Stomach smooth muscle (tissue), 2 donors: ENCODE data around the gene HLA-A.
"Not testable (repeated sequence)": the region's sequence is repeated elsewhere in the genome, so short reads cannot be mapped to it uniquely, and the experiment has no call there.

ENCODE experiments used
- H3K27ac ChIP-seq: one replicate; pipeline ENCODE4 v1.7.0; 2013; ENCODE audit warnings: mild to moderate bottlenecking, low read length, inconsistent platforms
- H3K27me3 ChIP-seq, 2 donors: one replicate each; pipeline ENCODE4 v1.7.0; 2013; ENCODE audit warnings: low read length in 2 of 2; ENCODE audit not compliant: insufficient read depth in 2 of 2, control insufficient read depth in 1 of 2
- H3K36me3 ChIP-seq, 2 donors: one replicate each; pipeline ENCODE4 v1.7.0; 2013; ENCODE audit warnings: low read length in 2 of 2; ENCODE audit not compliant: control insufficient read depth in 2 of 2, insufficient read depth in 2 of 2
- H3K4me1 ChIP-seq: one replicate; pipeline ENCODE4 v1.7.0; 2013; ENCODE audit warnings: low read length; ENCODE audit not compliant: control insufficient read depth, insufficient read depth
- H3K4me3 ChIP-seq, 2 donors: one replicate each; pipeline ENCODE4 v1.7.0; 2013; ENCODE audit warnings: low read length in 2 of 2
- H3K9ac ChIP-seq, 2 donors: one replicate each; pipeline ENCODE4 v1.7.0; 2013; ENCODE audit warnings: low read length in 2 of 2, mild to moderate bottlenecking in 1 of 2
- H3K9me3 ChIP-seq, 2 donors: one replicate each; pipeline ENCODE4 v1.7.0; 2013; ENCODE audit warnings: low read length in 2 of 2; ENCODE audit not compliant: control insufficient read depth in 2 of 2
- donor health status: healthy.
- donor health status: Pancreatic carcinoma.

Gene HLA-A

DNA sequence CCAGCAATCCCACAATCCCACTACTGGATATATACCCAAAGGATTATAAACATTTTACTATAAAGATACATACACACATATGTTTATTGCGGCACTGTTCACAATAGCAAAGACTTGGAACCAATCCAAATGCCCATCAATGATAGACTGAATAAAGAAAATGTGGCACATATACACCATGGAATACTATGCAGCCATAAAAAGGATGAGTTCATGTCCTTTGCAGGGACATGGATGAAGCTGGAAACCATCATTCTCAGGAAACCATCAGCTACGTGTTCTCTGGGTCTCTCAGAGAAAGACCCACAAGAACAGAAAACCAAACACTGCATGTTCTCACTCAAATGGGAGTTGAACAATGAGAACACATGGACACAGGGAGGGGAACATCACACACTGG is 21.4 kb downstream of the HLA-A start:
- H3K4me3 ChIP-seq, H3K9ac ChIP-seq, H3K9me3 ChIP-seq, H3K36me3 ChIP-seq, H3K27me3 ChIP-seq, H3K27ac ChIP-seq: not testable (repeated sequence)
- peaks cover 16% of the 10 kb centered on the region for H3K4me1 ChIP-seq

GRCh38 chr6:29964518-29964886 is 22.2 kb downstream of the HLA-A start:
- Histone ChIP-seq H3K4me3 (peak overlapping the region; percentile 34 to 68), H3K4me1 (peaks cover 16% of the 10 kb centered on the region), H3K27me3 (no peaks in the 10 kb centered on the region), H3K9ac (peak overlapping the region; percentile 33 to 65), H3K9me3 (no peaks in the 10 kb centered on the region), H3K27ac (peak overlapping the region; percentile 72), H3K36me3 (no peaks in the 10 kb centered on the region)

GRCh38 chr6:29964887-29965562 is 22.7 kb downstream of the HLA-A start:
- Histone ChIP-seq H3K36me3 (no peaks in the 10 kb centered on the region), H3K27me3 (no peaks in the 10 kb centered on the region), H3K27ac (peak overlapping the region; percentile 72), H3K4me1 (peaks cover 16% of the 10 kb centered on the region), H3K9me3 (no peaks in the 10 kb centered on the region), H3K9ac (peak overlapping the region; percentile 33 to 65), H3K4me3 (peak overlapping the region; percentile 34 to 68)

- Histone ChIP-seq H3K9me3 (no peaks in the 10 kb centered on the region), H3K9ac (peak overlapping the region; percentile 59 to 65), H3K27ac (peak overlapping the region; percentile 72), H3K36me3 (no peaks in the 10 kb centered on the region), H3K4me1 (peaks cover 16% of the 10 kb centered on the region), H3K27me3 (no peaks in the 10 kb centered on the region), H3K4me3 (peak overlapping the region; percentile 34 to 68)
Observed at GRCh38 chr6:29965563-29965872, 23.2 kb downstream of the HLA-A start.

GRCh38 chr6:29965873-29966601 is 23.7 kb downstream of the HLA-A start:
- Histone ChIP-seq H3K27me3 (no peaks in the 10 kb centered on the region), H3K9ac (peak overlapping the region; percentile 59 to 60), H3K4me3 (peak overlapping the region; percentile 46 to 68), H3K9me3 (no peaks in the 10 kb centered on the region), H3K27ac (peak overlapping the region; percentile 72), H3K4me1 (peaks cover 16% of the 10 kb centered on the region), H3K36me3 (no peaks in the 10 kb centered on the region)

GRCh38 chr6:29967379-29968010 is 25.2 kb downstream of the HLA-A start:
- Histone ChIP-seq H3K4me3 (no peak overlapping the region), H3K4me1 (peaks cover 16% of the 10 kb centered on the region), H3K27me3 (no peaks in the 10 kb centered on the region), H3K9ac (no peak overlapping the region), H3K36me3 (no peaks in the 10 kb centered on the region), H3K9me3 (no peaks in the 10 kb centered on the region), H3K27ac (no peak overlapping the region)

- no peaks in the 10 kb centered on the region for H3K27me3 ChIP-seq
- H3K27ac ChIP-seq = no peak overlapping the region
- H3K36me3 ChIP-seq = no peaks in the 10 kb centered on the region
- H3K4me1 ChIP-seq = peaks cover 16% of the 10 kb centered on the region
- no peak overlapping the region for H3K9ac ChIP-seq
- H3K9me3 ChIP-seq = no peaks in the 10 kb centered on the region
- no peak overlapping the region for H3K4me3 ChIP-seq
Observed at GRCh38 chr6:29968130-29968529, 25.8 kb downstream of the HLA-A start.

DNA sequence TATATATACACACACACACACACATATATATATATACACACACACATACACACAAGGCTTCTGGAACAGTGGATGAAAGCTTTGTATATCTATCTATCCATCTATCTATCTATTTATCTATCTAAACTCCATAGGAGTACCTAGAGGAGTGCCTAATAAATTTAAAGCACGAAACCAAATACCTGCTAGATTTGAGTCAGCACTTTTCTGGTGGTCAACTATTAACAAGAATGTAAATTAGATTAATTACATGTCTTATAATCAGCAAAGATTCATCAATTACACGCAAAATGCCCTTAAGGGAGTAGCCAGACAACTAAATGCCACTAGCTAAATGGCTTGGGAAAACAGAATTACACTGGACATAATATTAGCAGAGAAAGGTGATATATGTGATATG is 26.6 kb downstream of the HLA-A start:
- Histone ChIP-seq H3K9me3 (no peaks in the 10 kb centered on the region), H3K27ac (no peak overlapping the region)

DNA sequence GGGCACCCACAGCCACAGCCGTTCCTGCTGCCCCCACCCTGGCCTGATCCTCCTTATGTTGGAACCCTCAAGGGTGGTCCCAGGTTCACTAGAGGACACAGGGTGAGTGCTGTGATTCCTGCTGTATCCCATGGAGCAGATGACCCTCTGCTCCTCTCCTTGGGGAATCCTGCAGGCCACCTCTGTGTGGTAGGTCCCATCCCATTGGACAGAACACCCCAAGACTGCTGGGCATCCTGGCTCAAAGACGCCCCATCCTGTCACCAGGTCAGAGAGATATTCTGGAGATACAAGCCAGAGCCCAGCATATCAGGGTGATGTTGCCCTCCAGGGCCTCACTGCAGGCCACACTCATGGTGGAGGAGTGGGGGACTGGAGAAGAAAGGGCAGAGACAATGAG is 28.4 kb downstream of the HLA-A start:
- Histone ChIP-seq H3K27ac (no peak overlapping the region), H3K9ac (no peak overlapping the region), H3K4me3 (no peak overlapping the region), H3K27me3 (peaks cover 0 to 2% of the 10 kb centered on the region in 2 donors), H3K36me3 (no peaks in the 10 kb centered on the region), H3K4me1 (peaks cover 16% of the 10 kb centered on the region), H3K9me3 (no peaks in the 10 kb centered on the region)

More for the DNA sequence above, 26.6 kb downstream of the HLA-A start:
- Histone ChIP-seq H3K4me1 (peaks cover 16% of the 10 kb centered on the region), H3K9ac (no peak overlapping the region), H3K4me3 (no peak overlapping the region), H3K27me3 (no peaks in the 10 kb centered on the region), H3K36me3 (no peaks in the 10 kb centered on the region)

DNA sequence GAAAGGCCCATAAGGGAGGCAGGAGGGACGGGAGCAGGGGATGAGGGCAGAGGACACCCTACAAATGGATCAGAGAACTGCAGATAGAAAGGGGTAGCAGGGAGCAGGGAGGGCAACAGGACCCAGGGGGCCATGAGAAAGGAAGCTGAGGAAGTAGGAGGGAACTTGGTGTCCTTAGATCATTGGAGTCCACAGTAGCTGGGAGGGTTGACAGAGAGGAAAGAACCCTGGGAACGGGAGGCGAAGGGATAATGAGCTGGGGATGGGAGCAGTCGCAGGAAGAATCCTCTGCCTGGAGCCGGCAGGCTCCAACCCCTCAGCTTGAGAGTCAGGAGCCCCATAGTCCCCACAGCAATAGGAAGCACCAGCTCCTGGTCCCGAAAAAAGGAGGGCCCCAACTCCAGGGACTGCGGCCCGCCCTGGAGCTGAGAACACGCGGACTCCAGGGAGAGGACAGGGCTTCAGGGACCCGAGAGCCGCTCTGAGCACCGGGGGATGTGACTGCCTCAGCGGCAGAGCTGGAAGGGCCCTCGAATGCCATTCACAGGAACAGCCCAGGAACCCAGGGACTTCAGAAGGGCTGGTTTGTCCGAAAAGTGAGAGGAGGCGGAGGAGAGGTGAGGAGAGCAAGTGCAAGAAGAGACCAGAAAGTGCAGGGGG is 32.7 kb downstream of the HLA-A start:
- H3K9ac ChIP-seq = peak overlapping the region; percentile 47 to 92
- no peak overlapping the region for H3K27ac ChIP-seq

More for the DNA sequence above, 32.7 kb downstream of the HLA-A start:
- no peaks in the 10 kb centered on the region for H3K36me3 ChIP-seq
- H3K27me3 ChIP-seq = peaks cover 0 to 2% of the 10 kb centered on the region in 2 donors
- H3K9me3 ChIP-seq = no peaks in the 10 kb centered on the region
- peaks cover 15% of the 10 kb centered on the region for H3K4me1 ChIP-seq
- peak overlapping the region; percentile 82 to 87 for H3K4me3 ChIP-seq
